GM12875 (cell line): ENCODE data around the gene DES.

Source experiments
- H3K4me3 ChIP-seq: one replicate; pipeline ENCODE4 v1.5.1; 2011; ENCODE audit warnings: low read depth, low read length, control low read depth
- CTCF ChIP-seq: IDR thresholded peaks from 2 replicates; pipeline ENCODE4 v1.5.1; 2011; ENCODE audit warnings: low read depth, mild to moderate bottlenecking, control low read depth, inconsistent platforms, low read length, moderate library complexity, borderline replicate concordance; ENCODE audit not compliant: insufficient read depth

DES gene

GRCh38 chr2:219458996-219459395 is 40.8 kb downstream of the DES start:
- H3K4me3 ChIP-seq, result no peak overlapping the region
- no peak for TF ChIP-seq CTCF

GRCh38 chr2:219459460-219460311 is 41.5 kb downstream of the DES start:
- H3K4me3 ChIP-seq, result no peak overlapping the region
- TF ChIP-seq CTCF, result peak; percentile 95

- TF ChIP-seq CTCF, result no peak
- H3K4me3 ChIP-seq, result no peak overlapping the region
These were observed 42.3 kb downstream of the DES start for GRCh38 chr2:219460424-219460926.

- H3K4me3 ChIP-seq, result no peak overlapping the region
- no peak for TF ChIP-seq CTCF
These were observed 42.9 kb downstream of the DES start for GRCh38 chr2:219461047-219461514.

- H3K4me3 ChIP-seq, result no peak overlapping the region
- no peak for TF ChIP-seq CTCF
These were observed 43.5 kb downstream of the DES start for GRCh38 chr2:219461669-219462068.

GRCh38 chr2:219462349-219462748 is 44.2 kb downstream of the DES start:
- TF ChIP-seq CTCF, result no peak
- H3K4me3 ChIP-seq, result no peak overlapping the region
